IMR-90 (cell line): ENCODE data around the gene CDC45. TPM values are rescaled to one million over a fixed set of nuclear protein-coding genes. Genes with fewer than 3 reads are reported as not detected.

Source experiments
- ATAC-seq: fragments of 200-7000 bp; cut with Tn5 transposase; 2 replicates; pipeline ENCODE4 v1.9.1; 2020; ENCODE audit warnings: low read depth, mild to moderate bottlenecking, moderate library complexity
- BruUV-seq: library from RNA; stranded (reverse); fragments of 400-500 nt; replicated peaks from 2 replicates; lab custom pipeline; 2021; lab: Mats Ljungman, UMichigan
- CTCF ChIA-PET: fragments of 300-600 bp; formaldehyde crosslinking; extraction: SDS; loops from one replicate; lab custom pipeline; 2021; ENCODE audit warnings: antibody characterized with exemption; lab: Yijun Ruan, JAX
- POLR2A ChIA-PET: fragments of 300-600 bp; sonication (Branson Sonifier 250); formaldehyde crosslinking; loops from one replicate; lab custom pipeline; 2022; ENCODE audit warnings: antibody characterized with exemption; ENCODE audit not compliant: unreplicated experiment; lab: Charles Lee
- DNase-seq: peaks from one replicate; pipeline ENCODE4 v3.0.0; 2013
- H2AFZ ChIP-seq: replicated peaks from 2 replicates; pipeline ENCODE3; 2013; ENCODE audit warnings: low read length, mild to moderate bottlenecking; ENCODE audit not compliant: poor library complexity
- H2AK5ac ChIP-seq: 2 replicates; pipeline ENCODE4 v1.6.1; 2013; ENCODE audit warnings: low read depth, low read length, inconsistent platforms
- H2AK9ac ChIP-seq: replicated peaks from 2 replicates; pipeline ENCODE3; 2013; ENCODE audit warnings: mild to moderate bottlenecking, low read depth, low read length, moderate library complexity; ENCODE audit not compliant: poor library complexity
- H2BK120ac ChIP-seq: 2 replicates; pipeline ENCODE4 v1.6.1; 2013; ENCODE audit warnings: low read depth, low read length, inconsistent platforms
- H2BK15ac ChIP-seq: 3 replicates; pipeline ENCODE4 v1.6.1; 2013; ENCODE audit warnings: low read depth, low read length, inconsistent platforms
- H2BK20ac ChIP-seq: 2 replicates; pipeline ENCODE4 v1.6.1; 2013; ENCODE audit warnings: low read depth, mild to moderate bottlenecking, inconsistent platforms, low read length, moderate library complexity
- H2BK5ac ChIP-seq: 2 replicates; pipeline ENCODE4 v1.6.1; 2013; ENCODE audit warnings: mild to moderate bottlenecking, low read depth, low read length, inconsistent platforms; ENCODE audit not compliant: poor library complexity, severe bottlenecking
- H3K14ac ChIP-seq: replicated peaks from 2 replicates; pipeline ENCODE4 v1.6.1; 2013; ENCODE audit warnings: low read depth, low read length, inconsistent platforms
- H3K18ac ChIP-seq: 2 replicates; pipeline ENCODE4 v1.6.1; 2013; ENCODE audit warnings: low read depth, low read length, control low read depth
- H3K23ac ChIP-seq: 2 replicates; pipeline ENCODE4 v1.6.1; 2013; ENCODE audit warnings: low read depth, low read length, inconsistent platforms
- H3K27ac ChIP-seq: 2 replicates; pipeline ENCODE4 v1.5.1; 2013; ENCODE audit warnings: mild to moderate bottlenecking, control low read depth, low read length; ENCODE audit not compliant: insufficient read depth
- H3K27me3 ChIP-seq: 2 replicates; pipeline ENCODE4 v1.6.1; 2013; ENCODE audit warnings: low read length; ENCODE audit not compliant: control insufficient read depth, insufficient read depth
- H3K36me3 ChIP-seq: 2 replicates; pipeline ENCODE4 v1.6.1; 2013; ENCODE audit warnings: low read length, mixed read lengths; ENCODE audit not compliant: control insufficient read depth, insufficient read depth
- H3K4ac ChIP-seq: 2 replicates; pipeline ENCODE4 v1.6.1; 2013; ENCODE audit warnings: low read depth, low read length, inconsistent platforms
- H3K4me1 ChIP-seq: 2 replicates; pipeline ENCODE4 v1.6.1; 2013; ENCODE audit warnings: low read length, mixed read lengths; ENCODE audit not compliant: control insufficient read depth, insufficient read depth
- H3K4me2 ChIP-seq: 2 replicates; pipeline ENCODE4 v1.6.1; 2013; ENCODE audit warnings: low read depth, mild to moderate bottlenecking, control low read depth, low read length, moderate library complexity
- H3K4me3 ChIP-seq: 2 replicates; pipeline ENCODE4 v1.5.1; 2013; ENCODE audit warnings: low read depth, mild to moderate bottlenecking, control low read depth, low read length, moderate library complexity; ENCODE audit not compliant: insufficient read depth
- H3K56ac ChIP-seq: 2 replicates; pipeline ENCODE4 v1.6.1; 2013; ENCODE audit warnings: low read length, inconsistent platforms; ENCODE audit not compliant: insufficient read depth; ENCODE audit errors: extremely low read depth
- H3K79me1 ChIP-seq, 2 experiments: 2 replicates each; pipeline ENCODE4 v1.6.1; 2013; ENCODE audit warnings: low read length in 2 of 2, inconsistent platforms in 1 of 2, low read depth in 1 of 2
- H3K9ac ChIP-seq: 2 replicates; pipeline ENCODE4 v1.6.1; 2013; ENCODE audit warnings: low read depth, low read length, control low read depth
- H3K9me1 ChIP-seq: 2 replicates; pipeline ENCODE4 v1.6.1; 2013; ENCODE audit warnings: low read length, inconsistent platforms; ENCODE audit not compliant: insufficient read depth
- H3K9me3 ChIP-seq: 2 replicates; pipeline ENCODE4 v1.6.1; 2013; ENCODE audit warnings: low read length; ENCODE audit not compliant: control insufficient read depth, insufficient read depth
- H4K20me1 ChIP-seq: 2 replicates; pipeline ENCODE4 v1.6.1; 2013; ENCODE audit warnings: low read length, inconsistent platforms; ENCODE audit not compliant: insufficient read depth
- H4K5ac ChIP-seq: 2 replicates; pipeline ENCODE4 v1.6.1; 2013; ENCODE audit warnings: mild to moderate bottlenecking, low read depth, low read length, control low read depth
- H4K8ac ChIP-seq, 2 experiments: 2 replicates each; pipeline ENCODE4 v1.6.1; 2013; ENCODE audit warnings: low read depth in 2 of 2, low read length in 2 of 2, control low read depth in 1 of 2, inconsistent platforms in 1 of 2
- H4K91ac ChIP-seq: 2 replicates; pipeline ENCODE4 v1.6.1; 2013; ENCODE audit warnings: low read depth, low read length, inconsistent platforms; ENCODE audit not compliant: insufficient read depth
- CTCF ChIP-seq: conservative IDR thresholded peaks from 2 replicates; pipeline ENCODE4 v1.5.1; 2012; ENCODE audit warnings: mild to moderate bottlenecking, low read depth, low read length, improper control_type of control experiment
- ELK1 ChIP-seq: fragments of 150-350 bp; IDR thresholded peaks from 2 replicates; pipeline ENCODE4 v1.6.1; 2016; ENCODE audit warnings: low read depth, mild to moderate bottlenecking, low read length, moderate library complexity, borderline replicate concordance
- RFX5 ChIP-seq: IDR thresholded peaks from 2 replicates; pipeline ENCODE4 v1.8.0; 2012; ENCODE audit warnings: low read depth, mild to moderate bottlenecking, low read length, moderate library complexity
- USF2 ChIP-seq: fragments of 150-350 bp; IDR thresholded peaks from 2 replicates; pipeline ENCODE4 v1.6.1; 2017; ENCODE audit warnings: mild to moderate bottlenecking, antibody characterized with exemption, low read length, low read depth
- whole genome bisulfite sequencing, 2 experiments: methylation state at CpG; one replicate each; pipeline versions ENCODE4 v1.1.5 to v1.1.7; 2013; ENCODE audit warnings: missing lambda C conversion rate in 2 of 2; ENCODE audit not compliant: insufficient read length in 1 of 2; ENCODE audit errors: extremely low coverage in 2 of 2; 5-methylcytosine and 5-hydroxymethylcytosine counted together
- dilution Hi-C: fragments of 300-500 bp; cut with HindIII; formaldehyde crosslinking; loops from one replicate; pipeline ENCODE4 v1.14.3; 2018; ENCODE audit warnings: low sequenced_read_pairs; ENCODE audit not compliant: unreplicated experiment
- in situ Hi-C: fragments of 300-500 bp; cut with MboI; formaldehyde crosslinking; loops from 3 replicates; pipeline ENCODE4 v1.14.3; 2019; ENCODE audit warnings: low sequenced_read_pairs, inconsistent platforms, mixed read lengths
- intact Hi-C: fragments of 100-400 bp; cut with micrococcal nuclease; formaldehyde crosslinking; loops from 2 replicates; pipeline ENCODE4 v1.10.0; 2022
- polyA plus RNA-seq, 3 experiments: library from polyadenylated mRNA; depleted of rRNA; stranded (reverse); fragments of >200 nt; gene quantifications; 2 replicates each; pipeline ENCODE4 v1.2.3, GENCODE V29; 2012; ENCODE audit warnings: low replicate concordance in 1 of 3
- total RNA-seq: library from RNA; depleted of rRNA; stranded (reverse); fragments of >200 nt; gene quantifications from 2 replicates; pipeline ENCODE4 v1.2.3, GENCODE V29; 2012

CDC45 gene
- total and polyA plus RNA-seq, 2 of the 4 experiments (the other 2 are of a cell fraction) = 22.7 to 44.6 TPM

DNA sequence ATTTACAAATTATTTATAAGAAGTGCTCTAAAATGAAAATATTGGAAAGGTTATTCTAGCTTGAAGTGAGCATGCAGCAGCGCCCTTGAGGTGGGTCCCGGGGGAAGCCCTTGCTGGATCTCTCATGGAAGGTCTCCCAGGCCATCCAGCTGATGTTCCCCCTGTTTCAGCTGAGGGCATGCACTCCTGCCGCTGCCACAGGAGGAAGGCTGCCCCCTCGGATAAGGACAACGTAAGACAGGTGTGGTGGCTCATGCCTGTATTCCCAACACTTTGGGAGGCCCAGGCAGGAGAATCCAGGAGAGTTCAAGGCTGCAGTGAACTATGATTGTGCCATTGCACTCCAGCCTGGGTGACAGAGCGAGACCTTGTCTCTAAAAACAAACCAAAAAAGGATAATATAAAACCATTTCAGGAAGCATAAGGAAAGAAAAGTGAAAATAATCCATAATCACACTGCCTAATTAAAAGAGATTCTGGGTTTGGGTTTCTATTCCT, 15.0 kb downstream of the CDC45 start:
- Histone ChIP-seq H3K4me2 (no peak overlapping the region), H3K18ac (no peak overlapping the region), H4K91ac (no peak overlapping the region), H2BK120ac (no peak overlapping the region), H2BK5ac (no peak overlapping the region), H2AK9ac (no peak overlapping the region), H3K36me3 (peaks cover 3% of the 10 kb centered on the region), H3K9ac (no peak overlapping the region), H2AFZ (no peak overlapping the region), H3K27me3 (no peaks in the 10 kb centered on the region), H3K23ac (no peak overlapping the region), H4K8ac (no peak overlapping the region), H3K9me3 (no peaks in the 10 kb centered on the region), H2BK20ac (no peak overlapping the region), H2BK15ac (no peak overlapping the region), H3K9me1 (peaks cover 4% of the 10 kb centered on the region; the same call in 1 of the 2 replicates), H2AK5ac (no peak overlapping the region), H4K5ac (no peak overlapping the region), H3K14ac (no peak overlapping the region), H4K20me1 (no peaks in the 10 kb centered on the region), H3K27ac (no peak overlapping the region), H3K4me1 (peaks cover 3% of the 10 kb centered on the region), H3K56ac (no peak overlapping the region), H3K79me1 (no peaks in the 10 kb centered on the region), H3K4me3 (no peak overlapping the region), H3K4ac (no peak overlapping the region)
- 100% methylated on average over 5 of the region's 6 CpGs; no CpG with 5 or more reads in 1 of the 2 experiments for WGBS, 2 experiments
- intact Hi-C loops = no loop called here
- dilution Hi-C loops = no loop called here
- DNase-seq (no peak), ATAC-seq (no peak)
- in situ Hi-C loops = no loop called here
- POLR2A ChIA-PET = no interaction called here
- no peak for TF ChIP-seq CTCF
- no peak for TF ChIP-seq RFX5
- no peak for TF ChIP-seq USF2
- no peak for TF ChIP-seq ELK1
- CTCF ChIA-PET = no interaction called here
- BruUV-seq = no TSS peak
